WTC11 (cell line): ENCODE data around the gene APOBEC3C. TPM values are rescaled to one million over a fixed set of nuclear protein-coding genes. Genes with fewer than 3 reads are reported as not detected.

Source experiments
- ATAC-seq: fragments of 200-7000 bp; cut with Tn5 transposase; 2 replicates; pipeline ENCODE4 v1.10.0; 2021; ENCODE audit warnings: mild to moderate bottlenecking, moderate library complexity
- CTCF ChIA-PET: fragments of 300-600 bp; sonication (Branson Sonifier 250); formaldehyde crosslinking; loops from one replicate; lab custom pipeline; 2021; ENCODE audit warnings: antibody characterized with exemption; lab: Charles Lee
- POLR2A ChIA-PET: fragments of 350-600 bp; sonication (Branson Sonifier 250); formaldehyde crosslinking; loops from one replicate; lab custom pipeline; 2021; ENCODE audit warnings: antibody characterized with exemption; lab: Charles Lee
- DNase-seq: peaks from one replicate; pipeline ENCODE4 v3.0.0; 2021; ENCODE audit warnings: low spot score
- H3K27ac Mint-ChIP-seq: 2 replicates; pipeline ENCODE4 v1.8.0; 2021; ENCODE audit warnings: mixed read lengths
- H3K27me3 Mint-ChIP-seq: 2 replicates; pipeline ENCODE4 v1.8.0; 2021; ENCODE audit warnings: low read depth, mild to moderate bottlenecking, moderate library complexity, mixed read lengths
- H3K36me3 Mint-ChIP-seq: 2 replicates; pipeline ENCODE4 v1.8.0; 2021; ENCODE audit warnings: mixed read lengths
- H3K4me1 Mint-ChIP-seq: 2 replicates; pipeline ENCODE4 v1.8.0; 2022; ENCODE audit warnings: mixed read lengths
- H3K4me3 Mint-ChIP-seq: 2 replicates; pipeline ENCODE4 v1.8.0; 2021; ENCODE audit warnings: mild to moderate bottlenecking, moderate library complexity, mixed read lengths
- H3K9me3 Mint-ChIP-seq: 2 replicates; pipeline ENCODE4 v1.8.0; 2021; ENCODE audit warnings: mixed read lengths
- ATF3 ChIP-seq: sonication (generic); formaldehyde crosslinking; conservative IDR thresholded peaks from 2 replicates; pipeline ENCODE4 v1.8.1; 2022; ENCODE audit warnings: mild to moderate bottlenecking, missing genetic modification reagents
- E2F1 ChIP-seq: sonication (generic); formaldehyde crosslinking; IDR thresholded peaks from 2 replicates; pipeline ENCODE4 v1.8.0; 2022; ENCODE audit warnings: mild to moderate bottlenecking, missing genetic modification reagents
- ELF4 ChIP-seq: sonication (generic); formaldehyde crosslinking; IDR thresholded peaks from 2 replicates; pipeline ENCODE4 v1.8.1; 2022; ENCODE audit warnings: low read depth, mild to moderate bottlenecking, moderate library complexity, missing genetic modification reagents
- ESRRA ChIP-seq: sonication (generic); formaldehyde crosslinking; IDR thresholded peaks from 2 replicates; pipeline ENCODE4 v1.8.1; 2022; ENCODE audit warnings: mild to moderate bottlenecking, missing genetic modification reagents, borderline replicate concordance
- FOXJ3 ChIP-seq: sonication (generic); formaldehyde crosslinking; IDR thresholded peaks from 2 replicates; pipeline ENCODE4 v1.9.0; 2021; ENCODE audit warnings: missing genetic modification reagents, mild to moderate bottlenecking, borderline replicate concordance
- GTF2I ChIP-seq: fragments of 250-450 bp; sonication (Bioruptor Pico); conservative IDR thresholded peaks from 2 replicates; pipeline ENCODE4 v1.4.0; 2021; ENCODE audit warnings: mild to moderate bottlenecking
- HMGA2 ChIP-seq: fragments of 250-450 bp; sonication (Bioruptor Pico); IDR thresholded peaks from 2 replicates; pipeline ENCODE4 v1.4.0; 2021; ENCODE audit warnings: mild to moderate bottlenecking, moderate library complexity
- HMGXB4 ChIP-seq: sonication (generic); formaldehyde crosslinking; IDR thresholded peaks from 2 replicates; pipeline ENCODE4 v1.8.1; 2023; ENCODE audit warnings: mild to moderate bottlenecking, moderate library complexity, missing genetic modification reagents
- IRF2 ChIP-seq: sonication (generic); formaldehyde crosslinking; IDR thresholded peaks from 2 replicates; pipeline ENCODE4 v1.8.0; 2022; ENCODE audit warnings: low read depth, missing genetic modification reagents, borderline replicate concordance
- MAX ChIP-seq: sonication (generic); formaldehyde crosslinking; IDR thresholded peaks from 2 replicates; pipeline ENCODE4 v1.8.0; 2022; ENCODE audit warnings: mild to moderate bottlenecking, missing genetic modification reagents
- MXD4 ChIP-seq: fragments of 250-450 bp; sonication (Bioruptor Pico); IDR thresholded peaks from 2 replicates; pipeline ENCODE4 v1.8.0; 2021; ENCODE audit warnings: mild to moderate bottlenecking, moderate library complexity, borderline replicate concordance
- MYBL2 ChIP-seq: sonication (generic); formaldehyde crosslinking; IDR thresholded peaks from 2 replicates; pipeline ENCODE4 v1.8.1; 2023; ENCODE audit warnings: mild to moderate bottlenecking, moderate library complexity, missing genetic modification reagents
- NFYB ChIP-seq: sonication (generic); formaldehyde crosslinking; conservative IDR thresholded peaks from 2 replicates; pipeline ENCODE4 v1.8.0; 2022; ENCODE audit warnings: low read depth, missing genetic modification reagents
- NR3C1 ChIP-seq: sonication (generic); formaldehyde crosslinking; conservative IDR thresholded peaks from 2 replicates; pipeline ENCODE4 v1.8.1; 2023; ENCODE audit warnings: low read depth, mild to moderate bottlenecking, missing genetic modification reagents
- PREB ChIP-seq: sonication (generic); formaldehyde crosslinking; IDR thresholded peaks from 2 replicates; pipeline ENCODE4 v1.8.1; 2022; ENCODE audit warnings: mild to moderate bottlenecking, missing genetic modification reagents, moderate library complexity, borderline replicate concordance
- SOX15 ChIP-seq: fragments of 250-450 bp; sonication (Bioruptor Pico); IDR thresholded peaks from 2 replicates; pipeline ENCODE4 v1.9.0; 2021; ENCODE audit warnings: mild to moderate bottlenecking
- TEAD1 ChIP-seq: sonication (generic); formaldehyde crosslinking; IDR thresholded peaks from 2 replicates; pipeline ENCODE4 v1.8.0; 2022; ENCODE audit warnings: mild to moderate bottlenecking, missing genetic modification reagents
- USF2 ChIP-seq: sonication (generic); formaldehyde crosslinking; IDR thresholded peaks from 2 replicates; pipeline ENCODE4 v1.8.1; 2023; ENCODE audit warnings: mild to moderate bottlenecking, missing genetic modification reagents, moderate library complexity
- ZNF532 ChIP-seq: fragments of 250-450 bp; sonication (Bioruptor Pico); IDR thresholded peaks from 2 replicates; pipeline ENCODE4 v1.9.0; 2021; ENCODE audit warnings: mild to moderate bottlenecking, borderline replicate concordance
- total RNA-seq: library from RNA; stranded (reverse); gene quantifications from 3 replicates; pipeline ENCODE4 v1.2.3, GENCODE V29; 2021

The APOBEC3C gene
- total RNA-seq, 1 experiment from 2014 or later: 33.4 TPM

GRCh38 chr22:39026509-39027150 lies 12.6 kb downstream of the APOBEC3C start:
- POLR2A ChIA-PET: no interaction called here
- DNase-seq: no peak

More at GRCh38 chr22:39026509-39027150, 12.6 kb downstream of the APOBEC3C start:
- peak overlapping the region; percentile 48 for H3K27ac Mint-ChIP-seq
- H3K9me3 Mint-ChIP-seq: no peaks in the 10 kb centered on the region
- no peak for ATAC-seq
- CTCF ChIA-PET: no interaction called here
- H3K4me3 Mint-ChIP-seq: no peak overlapping the region
- H3K4me1 Mint-ChIP-seq: peaks cover 57% of the 10 kb centered on the region
- no peak for TF ChIP-seq ESRRA (CRISPR knock-in tag)
- no peak for TF ChIP-seq USF2 (CRISPR knock-in tag)
- TF ChIP-seq PREB (CRISPR knock-in tag): no peak
- TF ChIP-seq NFYB (CRISPR knock-in tag): no peak
- TF ChIP-seq HMGA2 (CRISPR knock-in tag): no peak
- no peak for TF ChIP-seq HMGXB4 (CRISPR knock-in tag)
- no peak for TF ChIP-seq IRF2 (CRISPR knock-in tag)
- TF ChIP-seq NR3C1 (CRISPR knock-in tag): no peak
- no peak for TF ChIP-seq GTF2I (CRISPR knock-in tag)
- TF ChIP-seq MAX (CRISPR knock-in tag): no peak
- TF ChIP-seq FOXJ3: no peak
- TF ChIP-seq MYBL2: no peak
- TF ChIP-seq SOX15 (CRISPR knock-in tag): no peak
- TF ChIP-seq ELF4: no peak
- no peak for TF ChIP-seq TEAD1 (CRISPR knock-in tag)
- TF ChIP-seq ZNF532 (CRISPR knock-in tag): no peak
- no peak for TF ChIP-seq MXD4 (CRISPR knock-in tag)
- TF ChIP-seq ATF3 (CRISPR knock-in tag): no peak
- no peak for TF ChIP-seq E2F1 (CRISPR knock-in tag)
- peaks cover 6% of the 10 kb centered on the region for H3K36me3 Mint-ChIP-seq
- H3K27me3 Mint-ChIP-seq: no peaks in the 10 kb centered on the region
